Esophagus squamous epithelium (tissue), 5 donors: ENCODE data around the gene GNA12. TPM values are rescaled to one million over a fixed set of nuclear protein-coding genes. Genes with fewer than 3 reads are reported as not detected.
A peak's percentile ranks its signal among the peaks of the same experiment; 100 is the strongest.
"Not testable (repeated sequence)": the region's sequence is repeated elsewhere in the genome, so short reads cannot be mapped to it uniquely, and the experiment has no call there.

Experiments
- DNase-seq: peaks from one replicate; lab custom pipeline; 2025; lab: John Stamatoyannopoulos, UW
- H3K27ac ChIP-seq, 4 donors: fragments of 200-600 bp; sonication (generic); one replicate each; pipeline ENCODE4 v1.5.1; 2016 to 2019; ENCODE audit warnings: mild to moderate bottlenecking in 1 of 4
- H3K27me3 ChIP-seq, 4 donors: fragments of 200-600 bp; sonication (generic); 1 replicate in 3 of 4; 2 replicates in 1 of 4; pipeline versions ENCODE4 v1.5.1 to v1.6.0; 2017 to 2021; ENCODE audit warnings: antibody characterized with exemption in 1 of 4
- H3K36me3 ChIP-seq, 3 donors: fragments of 200-600 bp; sonication (generic); one replicate each; pipeline ENCODE4 v1.5.1; 2016 to 2019
- H3K4me1 ChIP-seq, 3 donors: fragments of 200-600 bp; sonication (generic); one replicate each; pipeline ENCODE4 v1.5.1; 2017 to 2019
- H3K4me3 ChIP-seq, 4 donors: fragments of 200-600 bp; sonication (generic); 1 replicate in 3 of 4; 2 replicates in 1 of 4; pipeline ENCODE4 v1.5.1; 2016 to 2019; ENCODE audit warnings: mild to moderate bottlenecking in 2 of 4, moderate library complexity in 1 of 4
- H3K9me3 ChIP-seq, 3 donors: fragments of 200-600 bp; sonication (generic); one replicate each; pipeline ENCODE4 v1.5.1; 2016 to 2019
- CTCF ChIP-seq, 6 experiments: fragments of 450-650 bp in 4 of 6; fragments of 200-600 bp in 2 of 6; sonication (generic) in 2 of 6; IDR thresholded peaks; one replicate each; pipeline ENCODE4 v1.5.1; 2016 to 2019; ENCODE audit warnings: antibody characterized with exemption in 6 of 6, mild to moderate bottlenecking in 4 of 6, moderate library complexity in 4 of 6
- POLR2A ChIP-seq, 4 donors: fragments of 450-650 bp; IDR thresholded peaks; one replicate each; pipeline ENCODE4 v1.6.1; 2017; ENCODE audit warnings: antibody characterized with exemption in 4 of 4, mild to moderate bottlenecking in 4 of 4, moderate library complexity in 3 of 4
- WGBS, 2 donors: methylation state at CpG; one replicate each; pipeline ENCODE4 v1.1.5; 2018; 5-methylcytosine and 5-hydroxymethylcytosine counted together
- intact Hi-C: fragments of 100-400 bp; cut with DNase I; formaldehyde crosslinking; loops from one replicate; pipeline ENCODE4 v1.15.0; 2022
- total RNA-seq, 4 donors: library from RNA; depleted of rRNA; stranded (reverse); fragments of >200 nt; gene quantifications; one replicate each; pipeline ENCODE4 v1.1.0, GENCODE V29; 2016
- donor health status: DM: yes; HTN: yes; CAD: no.

GNA12 gene
- total RNA-seq, 4 donors from 2014 or later: 6.6 to 11.6 (median 7.6) TPM

GRCh38 chr7:2753148-2753547, 91.0 kb downstream of the GNA12 start:
- H3K36me3 ChIP-seq: no peaks in the 10 kb centered on the region
- intact Hi-C loops: no loop called here
- H3K9me3 ChIP-seq: no peaks in the 10 kb centered on the region
- no peak overlapping the region for H3K27ac ChIP-seq
- no peak for DNase-seq
- H3K27me3 ChIP-seq: no peaks in the 10 kb centered on the region
- 89 to 97% methylated on average over 3 of the region's 3 CpGs for WGBS, 2 donors
- no peak overlapping the region for H3K4me3 ChIP-seq
- no peak for TF ChIP-seq CTCF (IDR thresholded peaks at IDR 0.05)
- no peak for TF ChIP-seq POLR2A (IDR thresholded peaks at IDR 0.05)
- peaks cover 10 to 16% (median 13%) of the 10 kb centered on the region in 3 donors for H3K4me1 ChIP-seq

- H3K4me1 ChIP-seq: no peaks in the 10 kb centered on the region
- no peak for TF ChIP-seq CTCF (IDR thresholded peaks at IDR 0.05)
- H3K36me3 ChIP-seq: no peaks in the 10 kb centered on the region
- 68 to 74% methylated on average over 4 to 5 of the region's 5 CpGs for WGBS, 2 donors
- no peak overlapping the region for H3K4me3 ChIP-seq
- no peak overlapping the region for H3K27ac ChIP-seq
- intact Hi-C loops: no loop called here
- H3K27me3 ChIP-seq: no peaks in the 10 kb centered on the region
- H3K9me3 ChIP-seq: no peaks in the 10 kb centered on the region
- no peak for DNase-seq
These were observed 93.0 kb downstream of the GNA12 start for GRCh38 chr7:2751086-2751485.

- Histone ChIP-seq H3K27me3 (no peaks in the 10 kb centered on the region), H3K4me1 (no peaks in the 10 kb centered on the region), H3K36me3 (no peaks in the 10 kb centered on the region), H3K9me3 (no peaks in the 10 kb centered on the region), H3K27ac (no peak overlapping the region), H3K4me3 (no peak overlapping the region)
- TF ChIP-seq CTCF (IDR thresholded peaks at IDR 0.05) (no peak), POLR2A (IDR thresholded peaks at IDR 0.05) (no peak)
- intact Hi-C loops: no loop called here
- no peak for DNase-seq
- 78 to 96% methylated on average over 5 of the region's 5 CpGs for WGBS, 2 donors
These were observed 94.1 kb downstream of the GNA12 start for GRCh38 chr7:2750004-2750407.

- H3K27me3 ChIP-seq, H3K27ac ChIP-seq, H3K4me1 ChIP-seq, H3K36me3 ChIP-seq, H3K4me3 ChIP-seq, H3K9me3 ChIP-seq, intact Hi-C loops, DNase-seq: not testable (repeated sequence)
These were observed 95.4 kb downstream of the GNA12 start for GRCh38 chr7:2748684-2749083.

- DNase-seq: not testable (repeated sequence)
- 94 to 100% methylated on average over 6 to 12 of the region's 20 CpGs for WGBS, 2 donors
These were observed 100.5 kb downstream of the GNA12 start for GRCh38 chr7:2743523-2744185.

GRCh38 chr7:2738766-2739549, 105.2 kb downstream of the GNA12 start:
- no peaks in the 10 kb centered on the region for H3K36me3 ChIP-seq
- no peak for TF ChIP-seq POLR2A (IDR thresholded peaks at IDR 0.05)
- no peak for TF ChIP-seq CTCF (IDR thresholded peaks at IDR 0.05)
- intact Hi-C loops: no loop called here
- H3K4me3 ChIP-seq: no peak overlapping the region
- H3K4me1 ChIP-seq: peaks cover 0 to 34% (median 0%) of the 10 kb centered on the region in 3 donors
- 92 to 96% methylated on average over 17 to 19 of the region's 19 CpGs for WGBS, 2 donors
- no peak for DNase-seq
- no peaks in the 10 kb centered on the region for H3K27me3 ChIP-seq
- peak overlapping the region in 2 of 4 donors; percentile 8 to 57 for H3K27ac ChIP-seq
- peaks cover 0 to 1% (median 0%) of the 10 kb centered on the region in 3 donors for H3K9me3 ChIP-seq

More at GRCh38 chr7:2743523-2744185, 100.5 kb downstream of the GNA12 start:
- intact Hi-C loops, H3K36me3 ChIP-seq, H3K4me1 ChIP-seq, H3K27ac ChIP-seq, H3K4me3 ChIP-seq, H3K27me3 ChIP-seq, H3K9me3 ChIP-seq: not testable (repeated sequence)
